ENCODE data around the gene MAP2K2.
"Not testable (repeated sequence)": the region's sequence is repeated elsewhere in the genome, so short reads cannot be mapped to it uniquely, and the experiment has no call there.

MAP2K2 gene

DNA sequence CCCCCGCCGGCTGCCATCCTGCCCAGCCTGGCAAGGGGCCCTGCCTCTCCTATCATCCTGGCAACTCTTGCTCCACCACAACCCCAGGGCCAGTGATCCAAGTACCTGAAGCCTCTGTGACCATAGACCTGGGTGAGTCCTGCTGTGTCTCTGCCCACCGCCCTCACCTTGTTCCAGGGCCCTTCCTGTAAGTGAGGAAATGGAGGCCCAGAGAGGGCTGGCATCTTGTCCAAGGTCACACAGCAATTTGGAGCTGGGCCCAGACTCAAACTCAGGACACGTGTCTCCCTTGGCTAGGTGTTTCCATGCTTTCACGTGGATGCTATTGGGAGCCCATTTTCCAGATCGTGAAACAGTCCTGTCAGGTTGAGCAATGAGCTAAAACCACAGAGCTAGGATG lies 33.2 kb upstream of the MAP2K2 start:
- TF ChIP-seq, protein P1, sequence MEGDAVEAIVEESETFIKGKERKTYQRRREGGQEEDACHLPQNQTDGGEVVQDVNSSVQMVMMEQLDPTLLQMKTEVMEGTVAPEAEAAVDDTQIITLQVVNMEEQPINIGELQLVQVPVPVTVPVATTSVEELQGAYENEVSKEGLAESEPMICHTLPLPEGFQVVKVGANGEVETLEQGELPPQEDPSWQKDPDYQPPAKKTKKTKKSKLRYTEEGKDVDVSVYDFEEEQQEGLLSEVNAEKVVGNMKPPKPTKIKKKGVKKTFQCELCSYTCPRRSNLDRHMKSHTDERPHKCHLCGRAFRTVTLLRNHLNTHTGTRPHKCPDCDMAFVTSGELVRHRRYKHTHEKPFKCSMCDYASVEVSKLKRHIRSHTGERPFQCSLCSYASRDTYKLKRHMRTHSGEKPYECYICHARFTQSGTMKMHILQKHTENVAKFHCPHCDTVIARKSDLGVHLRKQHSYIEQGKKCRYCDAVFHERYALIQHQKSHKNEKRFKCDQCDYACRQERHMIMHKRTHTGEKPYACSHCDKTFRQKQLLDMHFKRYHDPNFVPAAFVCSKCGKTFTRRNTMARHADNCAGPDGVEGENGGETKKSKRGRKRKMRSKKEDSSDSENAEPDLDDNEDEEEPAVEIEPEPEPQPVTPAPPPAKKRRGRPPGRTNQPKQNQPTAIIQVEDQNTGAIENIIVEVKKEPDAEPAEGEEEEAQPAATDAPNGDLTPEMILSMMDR (IDR thresholded peaks at IDR 0.05; ENCODE audit: extremely low read depth, insufficient read depth, missing control alignments): no peak
- in situ Hi-C loops (cut with MboI; ENCODE audit: low pct_unique_long_range_greater_than_20kb, low sequenced_read_pairs, unreplicated experiment): no loop called here
- no peak for DNase-seq (ENCODE audit: low spot score)

DNA sequence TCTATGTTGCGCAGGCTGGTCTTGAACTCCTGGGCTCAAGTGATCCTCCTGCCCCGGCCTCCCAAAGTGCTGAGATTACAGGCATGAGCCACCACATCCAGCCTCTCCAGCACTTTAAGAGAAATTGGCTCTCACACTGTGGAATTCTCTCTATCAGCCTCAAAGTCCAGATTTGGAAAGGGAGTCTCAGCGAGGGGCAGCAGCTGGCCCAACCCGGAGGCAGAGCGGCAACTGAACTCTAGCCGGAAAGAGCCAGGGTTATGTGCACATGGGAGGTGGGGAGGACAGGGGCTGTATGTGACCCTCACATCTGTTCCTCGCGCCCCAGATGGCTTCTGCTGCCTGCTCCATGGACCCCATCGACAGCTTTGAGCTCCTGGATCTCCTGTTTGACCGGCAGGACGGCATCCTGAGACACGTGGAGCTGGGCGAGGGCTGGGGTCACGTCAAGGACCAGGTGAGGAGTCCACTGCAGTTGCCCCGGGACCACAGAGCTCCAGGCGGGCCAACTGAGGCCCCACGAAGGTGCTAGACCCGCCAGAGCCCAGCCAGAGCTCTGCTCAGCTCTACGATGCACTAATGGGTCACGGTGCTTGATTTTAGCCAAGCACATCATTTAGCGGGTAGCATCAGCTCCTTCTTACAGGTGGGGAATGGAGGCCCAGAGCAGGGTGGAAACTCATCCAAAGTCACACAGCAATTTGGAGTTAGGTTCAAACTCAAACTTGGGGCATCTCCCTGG lies 30.8 kb upstream of the MAP2K2 start:
- TF ChIP-seq, protein P1 (IDR thresholded peaks at IDR 0.05; ENCODE audit: extremely low read depth, insufficient read depth, missing control alignments): no peak
- in situ Hi-C loops (cut with MboI; ENCODE audit: low pct_unique_long_range_greater_than_20kb, low sequenced_read_pairs, unreplicated experiment): no loop called here
- DNase-seq (ENCODE audit: low spot score): no peak

DNA sequence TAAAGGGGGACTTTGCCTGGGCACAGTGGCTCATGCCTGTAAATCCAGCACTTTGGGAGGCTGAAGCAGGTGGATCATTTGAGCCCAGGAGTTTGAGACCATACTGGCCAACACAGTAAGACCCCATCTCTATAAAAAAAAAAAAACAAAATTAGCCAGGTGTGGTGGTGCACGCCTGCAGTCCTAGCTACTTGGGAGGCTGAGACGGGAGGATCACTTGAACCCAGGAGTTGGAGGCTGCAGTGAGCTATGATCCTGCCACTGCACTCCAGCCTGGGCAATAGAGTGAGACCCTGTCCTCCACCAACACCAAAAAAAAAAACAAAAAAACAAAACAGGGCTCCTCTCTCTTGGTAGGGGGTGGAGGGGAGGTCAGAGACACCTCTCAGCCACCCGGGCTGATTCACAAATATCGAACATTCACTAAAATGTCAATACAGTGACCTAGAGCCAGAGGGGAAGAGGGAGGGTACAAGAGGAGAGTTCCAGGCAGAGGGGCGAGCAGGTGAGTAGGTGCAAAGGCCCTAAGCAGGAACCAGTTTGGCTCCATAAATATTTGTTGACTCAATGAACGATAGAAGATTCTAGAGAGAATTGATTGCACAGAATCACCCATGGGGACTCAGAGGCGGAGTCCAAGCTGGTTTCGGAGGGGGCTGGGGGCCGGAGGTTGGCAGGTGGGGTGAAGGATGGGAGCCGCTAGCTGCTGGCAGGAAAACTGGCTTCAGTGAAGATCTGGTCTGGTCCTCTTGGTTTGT lies 28.5 kb upstream of the MAP2K2 start:
- TF ChIP-seq, protein P1 (IDR thresholded peaks at IDR 0.05; ENCODE audit: extremely low read depth, insufficient read depth, missing control alignments): no peak
- in situ Hi-C loops (cut with MboI; ENCODE audit: low pct_unique_long_range_greater_than_20kb, low sequenced_read_pairs, unreplicated experiment): no loop called here
- no peak for DNase-seq (ENCODE audit: low spot score)

DNA sequence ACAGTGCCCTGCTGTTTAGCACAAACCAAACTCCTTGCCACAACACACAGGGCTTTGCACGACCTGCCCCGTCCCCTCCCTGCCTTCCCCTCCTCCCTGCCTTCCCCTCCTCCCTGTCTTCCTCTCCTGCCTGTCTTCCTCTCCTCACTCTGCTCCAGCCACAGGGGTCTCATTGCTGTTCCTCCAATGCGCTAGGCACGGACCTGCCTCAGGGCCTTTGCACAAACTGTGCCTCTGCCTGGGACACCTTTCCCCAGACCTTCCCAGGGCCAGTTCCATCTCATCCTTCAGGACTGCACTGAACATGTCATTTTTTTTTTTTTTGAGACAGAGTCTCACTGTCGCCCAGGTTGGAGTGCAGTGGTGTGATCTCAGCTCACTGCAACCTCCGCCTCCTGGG lies 27.7 kb upstream of the MAP2K2 start:
- in situ Hi-C loops (cut with MboI; ENCODE audit: low pct_unique_long_range_greater_than_20kb, low sequenced_read_pairs, unreplicated experiment): no loop called here
- TF ChIP-seq, protein P1 (IDR thresholded peaks at IDR 0.05; ENCODE audit: extremely low read depth, insufficient read depth, missing control alignments): no peak
- no peak for DNase-seq (ENCODE audit: low spot score)

DNA sequence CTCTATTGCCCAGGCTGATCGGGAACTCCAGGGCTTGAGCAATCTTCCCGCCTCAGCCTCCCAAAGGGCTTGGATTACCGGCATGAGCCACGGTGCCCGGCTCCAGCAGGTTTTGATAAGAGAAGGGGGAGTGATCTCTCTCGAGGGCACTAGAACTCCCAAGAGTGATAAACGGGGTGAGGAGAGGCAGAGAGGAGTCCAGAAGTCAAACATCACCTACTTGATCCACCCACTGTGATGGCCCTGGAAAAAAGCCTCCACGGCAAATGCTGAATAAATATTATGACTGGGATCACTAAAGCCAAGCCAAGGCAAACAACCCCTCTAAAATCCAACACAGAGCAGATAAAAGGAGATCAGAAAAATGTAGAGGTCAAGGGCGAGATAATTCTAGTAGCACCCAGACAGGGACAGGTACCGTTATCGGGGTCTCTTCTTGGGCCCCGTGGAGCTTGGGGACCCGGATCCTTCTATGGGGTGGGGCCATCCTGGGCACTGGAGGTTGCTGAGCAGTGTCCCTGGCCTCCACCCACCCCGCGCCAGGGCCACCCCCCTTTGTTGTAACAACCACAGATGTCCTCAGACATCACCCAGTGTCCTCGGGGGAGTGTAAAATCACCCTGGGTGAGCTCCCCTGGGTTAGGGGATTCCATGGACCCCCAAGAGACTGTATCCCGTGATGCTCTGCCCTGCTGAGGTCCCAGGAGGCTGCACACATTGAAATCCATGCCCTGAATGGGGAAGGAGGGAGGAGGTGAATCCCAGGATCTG lies 25.8 kb upstream of the MAP2K2 start:
- DNase-seq (ENCODE audit: low spot score): no peak
- in situ Hi-C loops (cut with MboI; ENCODE audit: low pct_unique_long_range_greater_than_20kb, low sequenced_read_pairs, unreplicated experiment): no loop called here
- TF ChIP-seq, protein P1 (IDR thresholded peaks at IDR 0.05; ENCODE audit: extremely low read depth, insufficient read depth, missing control alignments): no peak

DNA sequence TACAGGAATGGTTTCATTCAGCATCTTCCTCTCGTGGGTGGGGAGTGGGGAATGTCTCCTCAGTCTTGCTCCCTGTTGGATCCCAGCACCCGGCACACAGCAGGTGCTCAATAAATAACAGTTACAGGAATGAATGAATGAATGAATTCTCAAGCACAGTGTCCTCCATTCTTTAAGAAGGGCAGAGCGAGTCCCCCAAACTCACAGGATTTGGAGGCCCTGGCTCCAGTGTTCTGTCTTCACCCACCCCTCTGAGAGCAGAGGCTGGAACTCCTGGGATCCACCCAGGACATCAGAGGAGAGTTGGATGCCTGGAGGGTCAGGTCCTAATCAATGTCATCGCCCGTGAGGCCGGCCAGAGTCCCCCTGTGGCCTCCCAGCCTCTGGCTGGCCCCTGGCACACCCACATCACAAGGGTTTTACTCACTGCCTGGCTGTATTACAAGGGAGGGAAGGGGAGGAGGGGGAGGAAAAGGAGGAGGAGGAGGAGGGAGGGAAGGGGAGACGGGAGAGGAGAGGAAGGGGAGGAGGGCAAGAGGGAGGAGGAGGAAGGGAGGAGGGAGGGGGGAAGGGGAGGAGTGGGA lies 20.8 kb upstream of the MAP2K2 start:
- DNase-seq (ENCODE audit: low spot score): no peak
- in situ Hi-C loops (cut with MboI; ENCODE audit: low pct_unique_long_range_greater_than_20kb, low sequenced_read_pairs, unreplicated experiment): no loop called here
- TF ChIP-seq, protein P1 (IDR thresholded peaks at IDR 0.05; ENCODE audit: extremely low read depth, insufficient read depth, missing control alignments): no peak

DNA sequence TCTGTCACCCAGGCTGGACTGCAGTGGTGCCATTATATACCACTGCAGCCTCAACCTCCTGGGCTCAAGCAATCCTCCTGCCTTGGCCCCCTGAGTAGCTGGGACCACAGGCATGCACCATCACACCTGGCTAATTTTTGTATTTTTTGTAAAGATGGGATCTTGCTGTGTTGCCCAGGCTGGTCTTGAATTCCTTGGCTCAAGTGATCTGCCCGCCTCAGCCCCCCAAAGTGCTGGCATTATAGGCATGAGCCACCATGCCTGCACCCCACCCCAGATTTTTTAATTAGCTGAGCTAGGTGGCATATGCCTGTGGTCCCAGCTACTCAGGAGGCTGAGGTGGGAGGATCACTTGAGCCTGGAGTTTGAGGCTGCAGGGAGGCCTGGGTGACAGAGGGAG lies 19.0 kb upstream of the MAP2K2 start:
- DNase-seq (ENCODE audit: low spot score); in situ Hi-C loops (cut with MboI; ENCODE audit: low pct_unique_long_range_greater_than_20kb, low sequenced_read_pairs, unreplicated experiment): not testable (repeated sequence)

Data from GM13977 (cell line).